Fibroblast of skin of right quadriceps (primary cell): ENCODE results near the gene IL3RA.
"Not testable (repeated sequence)": the region's sequence is repeated elsewhere in the genome, so short reads cannot be mapped to it uniquely, and the experiment has no call there.

ENCODE experiments used
- DNase-seq: peaks from one replicate; pipeline ENCODE4 v3.0.0-alpha.2; 2013

IL3RA gene

GRCh38 chrX:1336331-1336943, at the start of gene IL3RA:
IL3RA (plus strand) TSS chrX:1336785; CDS start chrX:1341766, 4,981 bp downstream.
- peak; percentile 20 for DNase-seq

- DNase-seq, result no peak
These were observed 47.0 kb upstream of the IL3RA start for GRCh38 chrX:1289535-1289934.

- DNase-seq, result no peak
These were observed 45.4 kb upstream of the IL3RA start for GRCh38 chrX:1291110-1291740.

GRCh38 chrX:1292575-1293290, 43.9 kb upstream of the IL3RA start:
- no peak for DNase-seq

- no peak for DNase-seq
These were observed 42.1 kb upstream of the IL3RA start for GRCh38 chrX:1294301-1295067.

- DNase-seq, result no peak
These were observed 41.0 kb upstream of the IL3RA start for GRCh38 chrX:1295550-1295949.

GRCh38 chrX:1297591-1297990, 39.0 kb upstream of the IL3RA start:
- DNase-seq, result not testable (repeated sequence)

GRCh38 chrX:1300449-1300848, 36.1 kb upstream of the IL3RA start:
- DNase-seq, result no peak

- no peak for DNase-seq
These were observed 31.2 kb upstream of the IL3RA start for GRCh38 chrX:1305411-1305810.

- DNase-seq, result no peak
These were observed 29.5 kb upstream of the IL3RA start for GRCh38 chrX:1306909-1307625.

- DNase-seq, result no peak
These were observed 28.8 kb upstream of the IL3RA start for GRCh38 chrX:1307626-1308340.

GRCh38 chrX:1308476-1308875, 28.1 kb upstream of the IL3RA start:
- no peak for DNase-seq

- not testable (repeated sequence) for DNase-seq
These were observed 27.7 kb upstream of the IL3RA start for GRCh38 chrX:1308917-1309316.

GRCh38 chrX:1313788-1314187, 22.8 kb upstream of the IL3RA start:
- no peak for DNase-seq

- peak; percentile 21 for DNase-seq
These were observed 20.1 kb upstream of the IL3RA start for GRCh38 chrX:1316527-1316926.

- no peak for DNase-seq
These were observed 14.9 kb upstream of the IL3RA start for GRCh38 chrX:1321674-1322073.

- DNase-seq, result peak; percentile 32
These were observed 14.2 kb upstream of the IL3RA start for GRCh38 chrX:1322393-1322792.

- DNase-seq, result peak; percentile 30
These were observed 13.3 kb upstream of the IL3RA start for GRCh38 chrX:1323315-1323714.

GRCh38 chrX:1325515-1326116, 11.0 kb upstream of the IL3RA start:
- no peak for DNase-seq

- no peak for DNase-seq
These were observed 8.8 kb upstream of the IL3RA start for GRCh38 chrX:1327651-1328304.

GRCh38 chrX:1330605-1331004, 6.0 kb upstream of the IL3RA start:
- DNase-seq, result no peak
